AG09309 (cell line): Measurements from ENCODE around the gene EIF4G3.

ENCODE experiments used
- DNase-seq: peaks from one replicate; pipeline ENCODE4 v3.0.0-alpha.2; 2010; ENCODE audit warnings: low read depth
- H3K4me3 ChIP-seq: 2 replicates; pipeline ENCODE4 v1.5.1; 2011; ENCODE audit warnings: mild to moderate bottlenecking, low read depth, low read length, moderate library complexity; ENCODE audit not compliant: control insufficient read depth
- TF ChIP-seq, protein P1 (sequence below): IDR thresholded peaks from 2 replicates; pipeline ENCODE4 v1.5.1; 2011; ENCODE audit warnings: mild to moderate bottlenecking, low read depth, low read length, inconsistent platforms; ENCODE audit not compliant: insufficient read depth, control insufficient read depth; ENCODE audit errors: missing control alignments

Gene EIF4G3

DNA sequence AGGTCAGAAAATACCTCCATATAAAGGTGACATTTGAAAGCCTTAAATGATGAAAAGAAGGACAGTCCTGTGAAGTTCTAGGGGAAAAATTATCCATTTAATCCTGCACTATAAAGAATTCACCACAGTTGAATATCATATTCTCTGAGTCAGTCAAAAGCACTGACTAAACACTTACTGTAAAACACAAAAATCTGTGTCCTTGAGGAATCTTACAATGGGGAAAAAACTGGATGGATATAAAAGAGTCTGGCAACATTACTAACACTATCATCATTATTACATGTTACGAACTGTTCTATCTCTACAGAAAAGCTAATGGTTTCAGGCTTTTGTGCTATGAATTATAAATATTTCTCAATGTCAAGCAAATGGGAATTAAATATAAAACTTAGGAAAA, 347.2 kb downstream of the EIF4G3 start:
- no peak overlapping the region for H3K4me3 ChIP-seq
- TF ChIP-seq, protein P1, sequence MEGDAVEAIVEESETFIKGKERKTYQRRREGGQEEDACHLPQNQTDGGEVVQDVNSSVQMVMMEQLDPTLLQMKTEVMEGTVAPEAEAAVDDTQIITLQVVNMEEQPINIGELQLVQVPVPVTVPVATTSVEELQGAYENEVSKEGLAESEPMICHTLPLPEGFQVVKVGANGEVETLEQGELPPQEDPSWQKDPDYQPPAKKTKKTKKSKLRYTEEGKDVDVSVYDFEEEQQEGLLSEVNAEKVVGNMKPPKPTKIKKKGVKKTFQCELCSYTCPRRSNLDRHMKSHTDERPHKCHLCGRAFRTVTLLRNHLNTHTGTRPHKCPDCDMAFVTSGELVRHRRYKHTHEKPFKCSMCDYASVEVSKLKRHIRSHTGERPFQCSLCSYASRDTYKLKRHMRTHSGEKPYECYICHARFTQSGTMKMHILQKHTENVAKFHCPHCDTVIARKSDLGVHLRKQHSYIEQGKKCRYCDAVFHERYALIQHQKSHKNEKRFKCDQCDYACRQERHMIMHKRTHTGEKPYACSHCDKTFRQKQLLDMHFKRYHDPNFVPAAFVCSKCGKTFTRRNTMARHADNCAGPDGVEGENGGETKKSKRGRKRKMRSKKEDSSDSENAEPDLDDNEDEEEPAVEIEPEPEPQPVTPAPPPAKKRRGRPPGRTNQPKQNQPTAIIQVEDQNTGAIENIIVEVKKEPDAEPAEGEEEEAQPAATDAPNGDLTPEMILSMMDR, result no peak
- no peak for DNase-seq

DNA sequence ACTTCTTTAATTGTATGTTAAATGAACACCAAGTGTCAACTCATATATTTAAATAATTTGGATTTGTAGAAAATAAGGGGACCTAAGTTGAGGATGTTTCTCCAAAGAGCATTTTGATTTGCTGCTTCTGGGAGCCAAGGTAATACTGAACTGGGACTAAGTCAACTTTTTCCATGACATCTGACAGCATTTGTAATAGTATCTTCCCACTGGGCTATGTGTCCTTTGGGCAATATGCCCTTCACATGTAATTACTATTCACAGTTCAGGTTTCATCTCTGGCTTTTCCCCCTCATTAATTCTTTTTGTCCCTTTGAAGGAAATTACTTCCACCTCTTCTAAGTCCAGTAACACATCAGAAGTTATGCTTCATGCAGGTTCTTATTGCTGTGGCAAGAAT, 352.9 kb downstream of the EIF4G3 start:
- DNase-seq, result no peak
- H3K4me3 ChIP-seq, result no peak overlapping the region
- TF ChIP-seq, protein P1, result no peak

DNA sequence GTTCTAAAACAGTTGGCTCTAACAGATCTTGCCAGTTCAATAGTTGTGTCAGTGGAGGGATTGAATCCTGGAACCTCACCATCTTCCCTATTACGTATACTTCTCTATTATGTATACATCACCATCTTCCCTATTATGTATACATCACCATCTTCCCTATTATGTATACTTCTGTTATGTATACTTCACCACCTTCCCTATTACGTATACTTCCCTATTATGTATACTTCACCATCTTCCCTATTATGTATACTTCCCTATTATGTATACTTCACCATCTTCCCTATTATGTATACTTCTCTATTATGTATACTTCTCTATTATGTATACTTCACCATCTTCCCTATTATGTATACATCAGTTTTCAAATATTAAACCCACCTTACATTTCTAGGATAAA, 355.2 kb downstream of the EIF4G3 start:
- DNase-seq, result no peak
- TF ChIP-seq, protein P1, result no peak
- H3K4me3 ChIP-seq, result no peak overlapping the region

DNA sequence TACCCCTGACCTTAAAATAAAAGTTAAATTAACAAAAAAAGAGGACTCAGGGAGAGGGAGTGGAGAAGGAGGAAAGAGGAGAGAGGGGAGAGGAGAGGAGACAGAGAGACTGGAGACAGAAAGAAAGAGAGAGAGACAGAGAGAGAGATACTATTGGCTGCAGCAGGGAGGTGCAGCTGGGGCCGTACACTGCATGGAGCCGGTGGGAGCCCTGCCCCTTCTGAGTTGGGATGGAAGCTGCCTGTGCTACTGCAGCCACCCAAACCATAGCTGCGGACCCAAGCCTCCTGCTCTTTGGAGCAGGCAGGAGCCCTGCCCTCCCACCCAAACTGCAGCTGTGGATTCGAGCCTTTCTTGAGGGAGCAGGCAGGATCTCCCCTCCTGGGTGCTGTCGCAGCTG, 356.9 kb downstream of the EIF4G3 start:
- no peak overlapping the region for H3K4me3 ChIP-seq
- DNase-seq, result no peak
- TF ChIP-seq, protein P1, result no peak

DNA sequence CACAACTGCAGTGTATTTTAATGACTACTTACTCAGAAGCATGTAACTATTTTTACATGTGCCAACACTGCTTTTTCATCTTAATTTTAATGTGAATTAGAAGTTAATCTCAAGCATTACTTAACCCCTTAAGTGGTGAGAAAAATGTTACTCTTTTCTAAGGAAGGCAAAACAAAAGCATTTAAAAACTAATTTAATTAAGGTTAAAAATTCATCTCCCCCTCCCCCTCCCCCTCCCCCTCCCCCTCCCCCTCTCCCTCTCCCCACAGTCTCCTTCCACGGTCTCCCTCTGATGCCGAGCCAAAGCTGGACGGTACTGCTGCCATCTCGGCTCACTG, 362.2 kb downstream of the EIF4G3 start:
- TF ChIP-seq, protein P1, result no peak
- no peak for DNase-seq
- H3K4me3 ChIP-seq, result no peak overlapping the region

DNA sequence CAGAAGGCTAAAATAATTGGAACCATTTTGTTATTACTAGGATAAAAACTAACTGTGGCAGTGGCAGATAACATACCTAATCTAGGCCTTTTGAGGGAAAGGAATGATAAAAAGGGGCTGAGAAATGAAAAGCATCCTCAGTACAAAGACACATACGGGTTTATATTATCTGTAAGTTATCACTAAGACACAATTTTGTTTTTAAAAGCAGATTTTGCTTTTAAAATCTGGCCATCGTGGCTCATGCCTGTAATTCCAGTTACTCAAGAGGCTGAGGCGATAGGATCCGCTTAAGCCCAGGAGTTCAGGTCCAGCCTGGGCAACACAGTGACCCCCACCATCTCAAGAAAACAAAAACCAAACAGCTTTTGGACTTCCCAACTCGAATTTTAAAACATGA, 364.8 kb downstream of the EIF4G3 start:
- no peak for DNase-seq
- H3K4me3 ChIP-seq, result no peak overlapping the region
- TF ChIP-seq, protein P1, result no peak

DNA sequence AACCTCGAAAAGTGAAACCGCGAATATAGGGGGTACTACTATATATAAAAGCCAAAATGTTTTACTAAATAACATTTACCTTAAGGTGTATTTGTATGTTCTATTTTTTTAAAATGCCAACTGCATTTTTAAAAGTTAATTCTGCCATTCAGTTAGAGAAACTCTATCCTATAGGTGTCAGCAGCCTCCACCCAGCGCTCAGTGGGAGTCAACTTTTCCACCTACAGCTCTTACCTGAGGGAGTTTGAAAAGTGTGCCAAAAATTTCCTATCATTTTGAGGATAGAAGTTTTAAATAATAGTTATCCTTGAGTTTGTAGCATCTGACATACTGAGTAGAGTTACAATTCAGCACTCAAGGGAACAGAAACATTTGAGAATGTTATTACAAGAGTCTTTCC, 383.5 kb downstream of the EIF4G3 start:
- DNase-seq, result no peak
- TF ChIP-seq, protein P1, result no peak
- no peak overlapping the region for H3K4me3 ChIP-seq
